ENCODE data around the gene CASKIN2. TPM values are rescaled to one million over a fixed set of nuclear protein-coding genes. Genes with fewer than 3 reads are reported as not detected.

Gene CASKIN2
- total RNA-seq, 2 donors from 2014 or later, result 16.0 to 35.8 TPM

- Histone ChIP-seq H3K4me1 (replicated peaks) (no peaks in the 10 kb centered on the region), H3K36me3 (peaks cover 5 to 18% of the 10 kb centered on the region in 2 donors), H3K27me3 (replicated peaks; ENCODE audit: insufficient read depth) (no peaks in the 10 kb centered on the region), H3K4me3 (no peak overlapping the region), H3K27ac (no peak overlapping the region), H3K9me3 (no peaks in the 10 kb centered on the region)
- WGBS, result 49% methylated on average over 7 of the region's 16 CpGs
- intact Hi-C loops (cut with DNase I), result no loop called here
- TF ChIP-seq POLR2A (IDR thresholded peaks at IDR 0.05), result no peak
- TF ChIP-seq, protein P1, sequence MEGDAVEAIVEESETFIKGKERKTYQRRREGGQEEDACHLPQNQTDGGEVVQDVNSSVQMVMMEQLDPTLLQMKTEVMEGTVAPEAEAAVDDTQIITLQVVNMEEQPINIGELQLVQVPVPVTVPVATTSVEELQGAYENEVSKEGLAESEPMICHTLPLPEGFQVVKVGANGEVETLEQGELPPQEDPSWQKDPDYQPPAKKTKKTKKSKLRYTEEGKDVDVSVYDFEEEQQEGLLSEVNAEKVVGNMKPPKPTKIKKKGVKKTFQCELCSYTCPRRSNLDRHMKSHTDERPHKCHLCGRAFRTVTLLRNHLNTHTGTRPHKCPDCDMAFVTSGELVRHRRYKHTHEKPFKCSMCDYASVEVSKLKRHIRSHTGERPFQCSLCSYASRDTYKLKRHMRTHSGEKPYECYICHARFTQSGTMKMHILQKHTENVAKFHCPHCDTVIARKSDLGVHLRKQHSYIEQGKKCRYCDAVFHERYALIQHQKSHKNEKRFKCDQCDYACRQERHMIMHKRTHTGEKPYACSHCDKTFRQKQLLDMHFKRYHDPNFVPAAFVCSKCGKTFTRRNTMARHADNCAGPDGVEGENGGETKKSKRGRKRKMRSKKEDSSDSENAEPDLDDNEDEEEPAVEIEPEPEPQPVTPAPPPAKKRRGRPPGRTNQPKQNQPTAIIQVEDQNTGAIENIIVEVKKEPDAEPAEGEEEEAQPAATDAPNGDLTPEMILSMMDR (IDR thresholded peaks at IDR 0.05), result no peak
- TF ChIP-seq POLR2AphosphoS5 (IDR thresholded peaks at IDR 0.05), result no peak
- no peak for DNase-seq (ENCODE audit: low spot score)
These were observed 15.9 kb downstream of the CASKIN2 start for GRCh38 chr17:75499313-75500022.

DNA sequence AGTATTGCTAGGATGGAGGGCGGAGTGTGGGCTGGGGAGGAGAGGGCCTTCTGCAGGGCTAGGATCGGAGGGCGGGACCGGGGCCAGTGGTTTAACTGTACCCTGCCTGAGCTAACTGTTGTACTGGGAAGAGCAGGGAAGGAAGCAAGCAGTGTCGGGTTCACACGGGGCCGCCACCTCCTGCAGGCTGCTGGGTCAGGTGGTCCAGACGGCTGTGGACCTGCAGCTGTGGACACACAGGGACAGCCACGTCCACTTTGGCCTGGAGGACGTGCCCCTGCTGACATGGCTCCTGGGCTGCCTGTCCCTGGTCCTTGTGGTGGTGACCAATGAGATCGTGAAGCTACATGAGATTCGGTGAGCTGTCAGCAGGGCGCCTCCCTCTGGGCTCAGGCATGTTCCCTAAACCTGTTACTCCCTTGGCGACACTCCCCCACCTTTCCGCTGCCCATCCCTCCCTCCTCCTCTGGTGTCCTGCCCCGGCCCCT, 16.6 kb downstream of the CASKIN2 start:
- Histone ChIP-seq H3K36me3 (peaks cover 8 to 17% of the 10 kb centered on the region in 2 donors), H3K9me3 (no peaks in the 10 kb centered on the region), H3K4me1 (replicated peaks) (no peaks in the 10 kb centered on the region), H3K4me3 (no peak overlapping the region), H3K27me3 (replicated peaks; ENCODE audit: insufficient read depth) (no peaks in the 10 kb centered on the region), H3K27ac (no peak overlapping the region)
- no peak for DNase-seq (ENCODE audit: low spot score)
- 57% methylated on average over 16 of the region's 16 CpGs for WGBS
- TF ChIP-seq, protein P1 (IDR thresholded peaks at IDR 0.05), result no peak
- no peak for TF ChIP-seq POLR2AphosphoS5 (IDR thresholded peaks at IDR 0.05)
- no peak for TF ChIP-seq POLR2A (IDR thresholded peaks at IDR 0.05)
- intact Hi-C loops (cut with DNase I), result no loop called here

- Histone ChIP-seq H3K4me3 (no peak overlapping the region), H3K27me3 (replicated peaks; ENCODE audit: insufficient read depth) (no peaks in the 10 kb centered on the region), H3K27ac (no peak overlapping the region), H3K9me3 (no peaks in the 10 kb centered on the region), H3K4me1 (replicated peaks) (no peaks in the 10 kb centered on the region), H3K36me3 (peaks cover 8 to 17% of the 10 kb centered on the region in 2 donors)
- TF ChIP-seq, protein P1 (IDR thresholded peaks at IDR 0.05), result no peak
- TF ChIP-seq POLR2A (IDR thresholded peaks at IDR 0.05), result no peak
- WGBS, result 75% methylated on average over 21 of the region's 21 CpGs
- DNase-seq (ENCODE audit: low spot score), result no peak
- intact Hi-C loops (cut with DNase I), result no loop called here
These were observed 17.2 kb downstream of the CASKIN2 start for GRCh38 chr17:75498039-75498725.

DNA sequence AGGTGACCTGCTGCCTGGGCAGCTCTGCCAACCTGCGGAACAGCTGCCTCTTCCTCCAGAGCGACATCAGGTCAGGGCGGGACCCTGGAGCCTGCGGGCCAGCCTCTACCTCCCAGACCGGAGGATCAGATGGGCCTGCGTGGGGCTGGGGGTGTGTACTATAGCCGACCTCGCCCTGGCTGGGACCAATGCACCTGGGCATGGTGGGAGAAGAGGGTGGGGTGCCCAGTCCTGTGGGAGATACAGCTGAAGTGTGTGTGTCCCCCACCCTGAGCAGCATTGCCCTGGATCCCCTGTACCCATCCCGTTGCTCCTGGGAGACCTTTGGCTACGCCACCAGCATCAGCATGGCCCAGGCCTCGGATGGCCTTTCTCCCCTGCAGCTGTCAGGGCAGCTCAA, 19.3 kb downstream of the CASKIN2 start:
- TF ChIP-seq POLR2A (IDR thresholded peaks at IDR 0.05) (no peak), POLR2AphosphoS5 (IDR thresholded peaks at IDR 0.05) (no peak)
- TF ChIP-seq, protein P1 (IDR thresholded peaks at IDR 0.05), result no peak
- H3K27me3 ChIP-seq (replicated peaks; ENCODE audit: insufficient read depth), result no peaks in the 10 kb centered on the region
- peaks cover 8 to 17% of the 10 kb centered on the region in 2 donors for H3K36me3 ChIP-seq
- no peaks in the 10 kb centered on the region for H3K4me1 ChIP-seq (replicated peaks)
- no peak overlapping the region for H3K27ac ChIP-seq
- no peak for DNase-seq (ENCODE audit: low spot score)
- no peaks in the 10 kb centered on the region for H3K9me3 ChIP-seq
- H3K4me3 ChIP-seq, result no peak overlapping the region
- intact Hi-C loops (cut with DNase I), result no loop called here
- 90% methylated on average over 11 of the region's 11 CpGs for WGBS
